ENCODE results near the gene TP73.
A peak's percentile ranks its signal among the peaks of the same experiment; 100 is the strongest.
"Not testable (repeated sequence)": the region's sequence is repeated elsewhere in the genome, so short reads cannot be mapped to it uniquely, and the experiment has no call there.

TP73 gene

DNA sequence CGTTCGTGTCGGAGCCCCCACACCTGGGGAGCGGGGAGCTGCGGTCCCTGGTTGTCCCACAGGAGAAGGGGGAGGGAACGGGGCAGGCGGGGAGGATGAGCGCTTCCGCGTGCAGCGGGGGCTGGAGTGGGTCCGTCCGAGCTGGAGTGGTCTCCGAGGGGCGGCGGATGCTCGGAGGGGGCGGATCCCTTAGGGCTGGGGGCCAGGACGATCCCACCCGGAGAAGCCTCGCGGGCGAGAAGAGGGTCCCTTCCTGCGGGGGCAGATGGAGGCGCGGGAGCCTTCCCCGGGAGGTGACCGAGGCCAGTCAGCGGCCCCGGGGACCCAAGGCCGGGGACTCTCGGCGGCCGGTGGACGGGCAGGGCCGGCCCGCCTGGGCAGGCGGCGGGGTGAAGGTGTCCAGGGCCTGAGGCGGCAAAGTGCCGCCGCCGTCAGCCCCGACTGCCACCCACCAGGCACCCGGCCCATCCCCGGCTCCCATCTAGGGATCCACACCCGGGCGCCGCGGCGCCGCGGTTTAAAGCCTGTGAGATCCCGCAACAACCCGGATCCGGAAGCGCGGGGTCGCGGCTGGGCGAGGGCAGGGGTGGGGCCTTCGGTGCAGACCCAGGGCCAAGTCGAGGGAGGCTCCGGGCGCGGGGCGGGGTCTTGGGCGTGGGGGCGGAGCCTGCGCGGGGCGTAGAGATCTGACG is 94.7 kb downstream of the TP73 start:
- peak; percentile 80 for DNase-seq

DNA sequence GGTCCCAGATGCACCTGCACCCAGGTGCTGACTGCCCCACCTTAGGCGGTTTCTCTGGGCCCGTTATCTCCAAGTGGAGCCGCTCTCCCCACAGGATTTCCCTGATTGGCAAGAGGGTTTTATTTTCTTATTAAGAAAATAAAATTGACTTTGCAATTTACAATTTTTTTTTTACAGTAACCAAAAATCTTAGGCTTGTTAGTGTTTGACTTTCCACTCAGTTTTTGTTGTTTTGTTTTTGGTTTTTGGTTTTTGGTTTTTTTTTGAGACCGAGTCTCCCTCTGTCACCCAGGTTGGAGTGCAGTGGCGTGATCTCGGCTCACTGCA is 95.2 kb downstream of the TP73 start:
- no peak for DNase-seq

DNA sequence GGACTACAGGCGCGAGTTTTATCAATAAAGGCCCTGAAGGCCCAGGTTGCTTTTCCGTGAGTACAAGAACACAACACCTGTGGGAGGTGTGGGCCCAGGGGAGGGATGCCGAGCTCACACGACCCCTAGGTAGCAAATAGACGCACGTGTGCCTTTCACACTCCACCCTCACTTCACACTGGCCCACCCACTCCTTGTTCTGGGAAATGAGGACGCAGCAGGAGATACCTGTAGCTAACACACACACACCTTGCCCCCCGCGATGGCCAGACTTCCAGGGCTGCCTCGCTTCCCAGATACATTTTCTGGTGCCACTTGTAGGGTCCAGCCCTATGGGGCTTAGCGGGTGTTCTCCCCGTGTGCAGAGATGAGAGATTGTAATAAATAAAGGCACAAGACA is 95.6 kb downstream of the TP73 start:
- no peak for DNase-seq

DNA sequence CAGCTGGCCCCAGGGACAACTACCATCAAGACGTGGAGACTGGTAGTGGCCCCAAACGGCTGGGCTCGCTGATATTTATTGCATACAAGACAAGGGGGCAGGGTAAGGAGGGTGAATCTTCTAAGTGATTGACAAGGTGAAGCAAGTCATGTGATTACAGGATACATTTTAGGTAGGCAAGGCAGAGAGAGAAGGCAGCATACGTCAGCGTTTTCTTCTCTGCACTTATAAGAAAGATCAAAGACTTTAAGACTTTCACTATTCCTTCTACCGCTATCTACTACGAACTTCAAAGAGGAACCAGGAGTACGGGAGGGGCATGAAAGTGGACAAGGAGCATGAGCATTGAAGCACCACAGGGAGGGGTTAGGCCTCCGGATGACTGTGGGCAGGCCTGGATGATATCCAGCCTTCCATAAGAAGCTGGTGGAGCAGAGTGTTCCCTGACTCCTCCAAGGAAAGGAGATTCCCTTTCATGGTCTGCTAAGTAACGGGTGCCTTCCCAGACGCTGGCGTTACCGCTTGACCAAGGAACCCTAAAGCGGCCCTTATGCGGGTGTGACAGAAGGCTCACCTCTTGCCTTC is 96.1 kb downstream of the TP73 start:
- DNase-seq = not testable (repeated sequence)

DNA sequence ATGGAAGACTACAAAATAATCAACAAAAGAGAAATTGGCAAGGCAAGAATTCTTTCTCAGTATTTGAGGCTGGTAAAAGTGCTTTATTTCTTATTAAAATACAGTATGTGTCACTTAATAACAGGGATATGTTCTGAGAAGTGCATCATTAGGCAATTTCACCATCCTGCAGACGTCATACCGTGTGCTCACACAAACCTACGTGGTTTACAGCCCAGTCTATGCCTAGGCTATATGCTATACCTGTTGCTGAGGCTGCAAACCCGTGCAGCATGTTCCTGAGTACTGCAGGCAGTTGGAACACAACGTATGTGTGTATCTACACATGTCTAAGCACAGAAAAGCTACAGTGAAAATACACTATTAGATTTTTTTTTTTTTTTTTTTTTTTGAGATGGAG is 97.2 kb downstream of the TP73 start:
- no peak for DNase-seq

DNA sequence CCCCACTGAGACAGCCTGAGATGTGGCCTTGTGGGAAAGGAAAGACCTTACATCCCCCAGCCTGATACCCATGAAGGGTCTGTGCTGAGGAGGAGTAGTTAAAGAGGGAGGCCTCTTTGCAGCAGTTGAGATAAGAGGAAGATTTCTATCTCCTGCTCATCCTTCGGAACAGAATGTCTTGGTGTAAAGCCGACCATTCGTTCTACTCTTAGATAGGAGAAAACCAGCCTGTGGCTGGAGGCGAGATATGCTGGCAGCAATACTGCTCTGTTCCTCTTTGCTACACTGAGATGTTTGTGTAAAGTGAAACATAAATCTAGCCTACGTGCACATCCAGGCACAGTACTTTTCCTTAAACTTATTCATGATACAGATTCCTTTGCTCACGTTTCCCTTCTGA is 98.4 kb downstream of the TP73 start:
- DNase-seq = no peak

DNA sequence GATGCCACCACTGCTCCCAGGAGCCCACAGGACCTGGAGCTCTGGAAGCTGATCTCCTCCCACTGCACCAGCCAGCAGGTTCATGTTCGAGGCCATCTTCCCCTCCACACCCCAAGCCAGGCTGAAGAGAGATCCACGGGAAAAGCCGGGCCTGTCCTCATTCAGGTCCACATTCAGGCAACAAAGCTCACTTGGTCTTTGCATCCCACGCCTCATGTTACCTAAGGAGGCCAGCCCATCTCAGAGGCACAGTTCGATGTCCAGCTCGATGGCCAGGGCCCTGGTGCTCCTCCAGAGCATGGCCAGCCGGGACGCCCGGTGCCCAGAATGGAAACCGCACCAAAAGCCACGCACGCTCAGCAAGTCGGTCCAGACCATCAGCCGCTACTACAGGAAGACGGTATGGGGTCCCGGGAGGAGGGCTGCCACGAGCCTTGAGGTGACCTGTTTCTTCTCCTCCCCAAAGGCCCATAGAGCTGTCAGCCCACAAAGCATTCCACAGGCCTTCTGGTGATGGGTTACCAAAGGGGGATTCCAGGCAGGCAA is 100.2 kb downstream of the TP73 start, which contains the start of gene CCDC27:
Gene CCDC27 (plus strand): TSS at position 51 of the 546 bp plus-strand sequence. CDS start 32 bp downstream, at position 83.
- no peak for DNase-seq

DNA sequence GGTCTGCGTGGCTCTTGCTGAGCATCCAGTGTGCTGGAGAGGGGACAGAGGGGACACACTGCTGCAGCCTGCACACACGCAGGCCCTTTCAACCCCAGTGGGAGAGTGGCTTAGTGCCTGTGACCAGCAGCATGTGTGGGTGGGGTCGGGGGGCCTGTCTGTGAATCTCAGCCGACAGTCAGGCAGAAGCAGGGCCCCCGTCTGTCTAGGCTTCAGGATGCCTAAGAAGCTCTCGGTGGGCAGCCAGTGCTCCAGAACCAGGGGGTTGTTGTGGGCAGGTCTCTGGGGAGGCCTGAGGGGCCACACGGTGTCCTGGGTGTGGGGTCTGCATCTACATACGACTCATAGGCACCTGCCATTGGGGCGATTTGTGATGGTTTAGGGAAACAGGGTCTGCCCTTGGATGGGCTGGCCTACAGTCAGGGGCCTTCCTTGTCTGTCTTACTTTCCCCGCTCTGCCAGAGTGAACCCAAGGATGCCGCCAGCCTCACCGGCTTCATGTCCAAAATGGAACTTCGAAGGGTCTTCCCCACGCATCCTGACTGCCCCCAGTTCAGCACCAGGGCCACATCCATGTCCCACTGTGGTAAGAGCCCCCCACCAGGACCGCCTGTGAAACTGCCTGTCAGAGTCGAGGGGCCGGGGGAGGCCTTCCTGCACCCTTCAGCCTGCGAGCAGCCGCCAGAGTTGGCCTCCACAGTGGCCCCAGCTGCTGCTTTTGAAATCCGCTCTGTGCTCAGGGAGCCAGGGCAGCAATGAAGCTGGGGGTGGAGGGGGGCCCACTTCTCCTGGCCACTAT is 101.5 kb downstream of the TP73 start:
- no peak for DNase-seq

DNA sequence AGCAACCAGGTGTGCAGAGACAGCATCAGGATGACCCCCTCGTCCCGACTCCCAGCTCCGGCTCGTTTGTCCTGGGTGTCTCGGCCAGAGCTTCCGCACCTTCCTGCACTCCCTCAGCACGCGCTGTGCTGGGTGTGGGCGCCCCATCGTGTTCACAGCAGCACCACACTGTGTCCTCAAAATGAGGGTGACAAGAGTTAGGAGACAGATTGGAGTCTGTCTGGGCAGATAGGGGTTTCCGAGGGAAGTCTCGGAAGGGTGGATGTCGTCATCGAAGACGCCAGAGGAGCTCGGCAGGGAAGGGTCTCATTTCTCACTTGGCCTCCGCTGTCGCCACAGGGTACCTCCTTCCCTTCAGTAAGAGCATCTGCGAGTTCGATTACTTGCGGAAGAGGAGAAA is 104.1 kb downstream of the TP73 start:
- DNase-seq = no peak

DNA sequence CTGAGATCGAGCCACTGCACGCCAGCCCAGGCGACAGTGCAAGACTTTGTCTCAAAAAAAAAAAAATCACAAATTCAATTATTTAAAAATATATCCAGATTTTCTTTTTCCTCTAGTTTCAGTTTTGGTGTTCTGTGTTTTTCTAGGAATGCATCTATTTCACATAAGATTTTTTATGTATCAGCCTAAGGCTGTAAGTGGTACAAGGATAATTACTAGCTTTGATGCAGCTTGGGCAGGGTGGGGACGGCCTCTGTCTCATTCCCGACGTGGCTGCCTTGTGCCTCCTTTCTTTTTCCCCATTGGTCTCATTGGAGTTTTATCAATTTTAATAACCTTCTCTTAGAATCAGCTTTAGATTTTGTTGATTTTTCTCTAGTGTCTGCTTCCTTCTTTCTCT is 106.8 kb downstream of the TP73 start:
- DNase-seq = no peak

DNA sequence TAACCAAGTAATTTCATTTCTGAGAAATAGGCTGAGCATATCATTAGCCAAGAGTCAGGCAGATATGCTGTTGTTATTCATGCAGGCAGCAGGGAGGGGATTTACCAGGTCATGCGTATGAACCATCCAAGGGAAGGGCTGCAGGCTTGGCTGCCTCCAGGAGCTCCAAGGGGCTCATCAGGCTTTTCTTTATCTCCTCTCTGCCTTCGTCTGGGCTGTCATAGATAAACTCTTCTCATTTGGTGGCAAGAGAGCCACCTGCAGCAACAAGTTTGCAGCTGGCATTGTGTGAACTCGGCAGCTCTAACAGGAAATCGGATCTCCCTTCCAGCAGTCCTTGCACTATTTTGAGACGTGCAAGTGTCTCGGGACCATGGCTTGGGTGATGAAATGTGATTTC is 107.5 kb downstream of the TP73 start:
- DNase-seq = no peak

DNA sequence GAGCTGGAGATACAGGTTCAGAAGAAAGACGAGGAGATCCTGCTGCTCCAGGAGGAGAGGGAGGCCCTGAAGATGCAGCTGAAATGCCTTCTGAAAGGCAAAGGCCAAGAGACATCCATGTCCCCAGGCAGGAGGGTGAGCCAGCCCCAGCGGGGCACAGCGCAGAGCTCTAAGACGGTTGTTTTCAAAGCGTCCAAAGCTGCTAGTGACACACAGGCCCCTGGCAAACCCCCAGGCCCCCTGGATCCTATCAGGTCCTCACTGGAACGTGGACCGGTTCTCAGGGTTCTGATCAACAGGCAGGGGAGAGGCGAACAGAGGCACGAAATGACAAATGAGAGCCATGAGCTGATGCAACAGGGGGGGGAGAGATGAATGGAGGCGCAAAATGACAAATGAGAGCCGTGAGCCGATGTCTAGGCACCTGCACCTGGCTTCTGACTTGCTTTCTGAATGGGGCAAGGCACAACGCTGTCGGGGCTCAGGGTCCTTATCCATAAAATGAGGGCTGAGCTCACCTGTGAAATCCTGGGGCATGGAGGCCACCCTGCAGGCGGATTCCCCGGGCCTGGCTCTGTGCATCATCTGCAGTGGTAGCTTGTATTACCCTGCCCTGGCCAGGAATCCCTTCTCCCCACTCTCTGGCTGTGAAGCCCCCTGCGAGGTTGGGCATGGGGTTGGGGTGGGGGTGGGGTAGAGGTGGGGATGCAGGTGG is 109.1 kb downstream of the TP73 start:
- DNase-seq = no peak

DNA sequence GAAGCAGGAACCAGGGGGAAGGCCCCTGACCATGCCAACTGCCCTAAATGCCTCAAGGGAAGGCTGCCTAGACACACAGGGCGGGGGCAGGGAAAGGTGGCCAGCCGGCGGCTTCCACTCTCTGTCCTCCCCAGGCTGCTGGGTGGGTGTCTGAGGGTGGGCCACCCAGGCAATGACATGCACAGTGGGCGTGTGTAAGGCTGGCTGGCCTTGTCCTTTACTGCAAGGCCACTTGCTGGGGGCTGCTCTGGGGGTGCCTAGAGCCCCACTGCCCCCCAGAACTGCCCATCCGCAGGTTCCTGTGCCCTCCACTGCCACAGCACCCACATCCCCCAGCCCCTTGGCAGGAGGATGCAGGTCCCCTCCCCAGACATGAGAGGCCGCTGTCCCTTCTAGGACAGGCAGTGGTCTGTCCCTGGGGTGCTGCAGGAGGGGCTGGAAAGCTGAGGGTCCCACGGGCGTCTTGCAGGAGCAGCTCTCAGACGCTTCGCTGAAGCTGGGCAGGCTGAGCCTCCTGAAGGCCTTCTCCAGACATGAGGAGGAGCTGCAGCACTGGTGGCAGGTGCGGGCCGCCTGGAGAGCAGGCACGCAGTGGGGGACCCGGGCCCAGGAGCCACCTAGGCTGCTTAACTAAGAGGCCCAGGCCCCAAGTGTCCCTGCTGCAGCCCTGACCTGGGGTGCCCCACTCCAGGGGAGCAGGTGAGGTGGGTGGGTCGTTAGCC is 110.0 kb downstream of the TP73 start:
- DNase-seq = no peak

DNA sequence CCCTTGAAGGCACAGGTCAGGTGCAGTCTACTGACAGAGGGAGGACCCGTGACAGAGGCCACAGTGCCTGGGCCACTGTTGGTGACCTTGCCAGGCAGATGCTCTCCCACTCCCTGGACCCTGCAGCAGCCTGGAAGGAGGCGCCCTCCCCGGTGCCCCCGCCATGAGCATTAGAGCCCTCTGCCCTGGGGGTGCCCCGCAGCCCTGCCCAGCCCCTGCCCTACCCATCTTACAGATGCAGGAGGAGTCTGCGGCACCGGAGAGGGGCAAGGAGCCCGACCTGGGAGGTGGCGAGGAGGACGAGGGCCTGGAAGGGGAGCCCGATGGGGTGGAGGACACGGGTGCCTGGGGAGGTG is 110.5 kb downstream of the TP73 start:
- no peak for DNase-seq

DNA sequence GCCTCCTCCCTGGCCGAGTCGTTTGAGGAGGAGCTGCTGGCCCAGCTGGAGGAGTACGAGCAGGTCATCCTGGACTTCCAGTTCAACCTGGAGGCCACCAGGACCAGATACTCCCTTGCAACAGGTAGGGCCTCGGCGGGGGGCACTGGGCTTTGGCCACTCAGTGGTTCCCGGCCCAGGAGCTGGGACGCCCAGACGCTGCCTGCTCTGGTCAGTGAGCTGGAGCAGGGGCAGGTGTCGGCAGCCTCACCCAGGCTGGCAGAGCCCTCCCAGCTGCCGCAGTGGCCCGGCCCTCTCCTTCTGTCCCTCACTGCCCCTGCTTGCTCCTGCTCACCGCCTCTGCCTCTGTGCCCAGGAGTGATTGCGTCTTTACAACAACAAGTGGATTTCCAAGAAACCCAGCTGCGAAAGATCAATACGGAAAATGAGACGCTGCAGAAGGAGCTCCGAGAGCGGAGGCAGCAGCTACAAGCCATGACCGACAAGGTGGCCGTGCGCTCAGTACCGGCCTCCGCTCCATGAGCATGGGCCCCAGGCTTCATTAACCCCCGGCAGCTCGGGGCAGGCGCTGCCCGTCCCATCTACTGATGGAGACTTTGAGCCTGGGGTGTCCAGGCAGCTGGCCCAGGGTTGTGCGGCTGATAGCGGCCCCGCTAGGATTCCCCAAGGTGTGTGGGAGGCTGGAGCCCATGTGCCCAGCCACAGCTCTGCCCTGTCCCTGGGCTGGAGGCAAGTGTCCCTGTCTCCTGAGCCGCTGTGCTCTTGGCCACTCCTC is 111.2 kb downstream of the TP73 start:
- no peak for DNase-seq

DNA sequence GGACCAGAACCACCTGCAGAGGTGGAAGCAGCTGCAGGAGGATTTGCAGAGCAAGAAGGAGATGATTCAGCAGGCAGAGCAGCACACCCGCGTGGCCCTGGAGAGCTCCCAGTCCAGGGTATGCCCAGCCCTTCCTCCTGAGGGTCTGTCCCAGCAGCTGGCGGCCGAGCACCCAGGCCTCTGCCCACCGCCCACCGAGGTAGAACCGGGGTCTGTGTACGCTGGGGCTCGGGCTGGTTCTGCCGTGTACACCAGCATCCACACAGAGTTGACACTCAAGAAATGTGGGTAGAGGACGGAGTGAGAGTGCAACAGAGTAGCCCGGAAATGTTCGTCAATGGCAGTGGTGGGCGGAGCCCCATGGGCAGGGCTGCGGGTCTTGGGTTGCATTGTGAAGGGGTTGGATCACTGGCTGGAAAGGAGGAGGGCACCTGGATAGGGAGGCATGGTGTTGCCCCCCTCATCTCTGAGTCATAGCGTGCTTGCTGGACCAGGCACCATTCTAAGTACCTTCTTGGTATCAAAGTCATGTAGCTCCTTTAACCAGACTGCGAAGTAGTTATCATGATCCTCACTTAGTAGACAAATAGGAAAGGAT is 115.1 kb downstream of the TP73 start:
- no peak for DNase-seq

DNA sequence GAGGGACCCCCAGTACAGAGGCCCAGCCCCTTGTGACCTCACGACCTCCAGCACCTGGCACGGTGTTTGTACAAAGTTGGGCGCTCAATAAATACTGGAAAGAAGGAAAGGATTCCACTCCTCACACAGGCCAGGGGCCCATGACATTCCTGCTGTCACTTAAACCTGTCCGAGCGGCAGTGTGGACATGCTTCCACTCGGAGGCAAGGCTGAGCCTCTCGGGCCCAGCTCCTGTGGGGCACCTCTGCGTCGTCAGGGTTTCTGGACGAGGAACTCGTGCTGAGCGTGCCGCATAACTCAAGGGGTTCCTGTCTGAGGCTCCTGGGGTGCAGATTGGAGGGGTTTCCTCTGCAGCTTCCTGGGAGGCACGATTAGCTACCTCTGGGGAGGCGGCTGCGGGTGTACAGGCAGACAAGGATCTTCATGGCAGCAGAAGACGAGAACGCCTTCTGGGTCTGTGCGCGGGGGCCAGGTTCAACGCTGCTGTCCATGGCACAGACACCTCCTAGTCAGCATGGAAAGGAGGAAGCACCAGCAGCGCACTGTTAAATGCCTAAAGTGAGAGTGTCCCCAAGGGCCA is 116.6 kb downstream of the TP73 start:
- no peak for DNase-seq

DNA sequence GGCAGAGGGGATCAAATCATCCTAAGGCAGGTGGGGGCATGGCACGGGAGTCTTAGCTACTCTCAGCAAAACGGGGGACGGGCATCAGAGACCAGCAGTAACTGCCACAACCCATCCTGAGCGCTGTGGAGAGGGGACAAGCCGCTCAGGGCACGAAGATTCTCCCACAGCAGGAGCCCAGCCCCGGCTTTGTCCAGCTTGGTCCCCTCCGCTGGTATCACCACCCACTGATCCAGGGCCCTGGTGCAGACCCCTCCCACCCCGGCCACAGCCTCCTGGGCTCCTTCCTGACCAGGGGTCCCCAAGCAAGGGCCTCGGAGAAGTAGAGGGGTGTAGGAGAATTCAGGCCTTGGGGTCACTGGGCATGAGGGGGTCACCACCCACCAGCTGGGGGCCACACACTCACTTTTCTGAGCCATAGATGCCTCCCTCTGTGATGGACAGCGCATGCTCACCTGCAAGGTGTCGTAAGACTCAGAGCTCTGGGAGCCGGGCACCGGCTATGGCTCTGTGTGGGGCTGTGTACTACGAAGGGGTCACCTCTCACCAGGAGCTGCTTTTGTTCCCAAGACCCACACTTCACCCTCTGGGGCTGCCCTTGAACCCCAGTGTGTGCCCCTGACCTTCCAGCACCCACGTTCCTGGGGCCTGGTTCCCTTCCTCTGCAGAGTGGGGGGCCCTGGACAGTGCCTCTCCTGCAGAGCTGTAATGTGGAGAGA is 117.9 kb downstream of the TP73 start:
- DNase-seq = no peak

DNA sequence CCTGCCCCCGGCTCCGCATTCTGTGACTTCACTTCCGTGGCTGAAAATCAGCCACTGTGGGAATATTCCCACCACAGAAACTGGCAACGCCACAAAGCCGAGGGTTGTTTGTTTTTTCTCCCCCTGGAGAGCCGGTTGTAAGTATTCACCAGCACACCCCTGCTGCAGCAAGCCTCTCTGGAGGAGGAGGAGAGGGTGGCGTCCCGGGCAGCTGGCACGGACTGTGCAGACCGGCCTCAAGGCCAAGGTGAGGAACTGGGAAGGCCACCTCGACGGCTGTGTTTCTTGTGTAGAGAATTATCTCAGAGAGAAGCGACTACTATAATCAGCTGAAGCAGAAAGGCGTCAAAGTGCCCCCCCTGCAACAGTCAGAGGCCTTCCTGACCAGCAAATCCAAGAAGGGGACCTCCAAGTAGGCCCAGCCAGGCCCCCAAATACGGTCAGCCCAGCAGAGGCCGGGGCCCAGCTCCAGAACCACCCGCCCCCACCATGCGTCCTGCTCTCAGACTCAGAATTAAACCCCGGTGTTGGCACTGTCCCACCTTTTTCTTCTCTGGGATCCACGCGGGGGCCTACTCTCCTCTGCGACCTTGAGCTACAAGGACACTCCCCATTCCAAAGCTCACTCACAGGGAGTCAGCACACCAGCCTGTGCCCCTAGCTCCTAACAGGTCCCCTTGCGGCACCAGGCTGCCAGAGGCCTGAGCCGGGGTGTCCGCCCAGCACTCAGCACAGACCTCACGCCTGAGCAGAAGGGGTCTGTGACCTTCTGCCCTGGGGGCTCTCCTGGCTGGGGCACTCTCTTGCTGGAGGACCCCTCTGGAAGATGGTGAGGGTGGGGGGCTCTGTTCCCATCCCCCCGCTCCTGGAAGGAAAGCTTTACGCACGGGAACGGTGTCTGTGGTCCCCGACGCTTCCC is 119.1 kb downstream of the TP73 start:
- DNase-seq = no peak

Data from NCI-H526 treated with DMSO at 0.1 percent for 48 hours (cell line).